Measurements from ENCODE around the gene THOC7. TPM values are rescaled to one million over a fixed set of nuclear protein-coding genes. Genes with fewer than 3 reads are reported as not detected.

Gene THOC7
- total and polyA plus RNA-seq, 2 of the 4 experiments (the other 2 are of a cell fraction), result 25.8 to 55.9 TPM

DNA sequence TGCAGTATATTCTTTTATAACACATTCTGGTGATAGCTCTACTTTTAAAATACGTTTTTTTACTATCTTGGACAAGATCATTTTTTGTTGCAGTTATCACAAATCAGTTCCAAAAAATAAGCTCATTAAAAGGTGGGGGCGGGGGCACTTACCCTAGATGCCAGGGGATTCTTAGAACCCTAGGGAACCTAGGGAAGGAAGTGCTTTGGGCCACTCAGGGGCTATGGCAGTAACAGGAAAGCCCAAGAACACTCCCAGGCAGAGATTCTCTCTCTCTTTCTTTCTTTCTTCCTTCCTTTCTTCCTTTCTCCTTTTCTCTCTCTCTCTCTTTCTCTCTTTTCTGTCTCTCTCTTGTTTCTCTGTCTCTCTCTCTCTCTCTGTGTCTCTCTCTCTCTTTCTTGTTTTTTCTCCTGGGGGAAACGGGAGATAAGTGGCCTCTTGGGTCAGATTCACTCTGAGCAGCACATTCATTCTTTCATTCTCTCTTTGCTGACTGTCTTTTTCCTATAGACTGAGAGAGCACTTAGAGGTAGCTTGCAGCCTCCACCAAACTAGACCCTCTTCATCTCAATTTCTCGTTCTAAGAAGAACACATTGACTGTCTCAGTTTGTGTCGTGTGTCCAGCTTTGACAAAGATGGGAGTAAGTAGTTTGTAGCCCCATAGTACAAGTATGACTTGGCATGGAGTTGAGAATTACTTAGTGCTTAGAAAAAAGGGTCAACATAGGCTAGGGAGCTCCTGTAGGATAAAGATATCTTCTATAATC is 32.0 kb upstream of the THOC7 start:
- in situ Hi-C loops (cut with MboI; ENCODE audit: low sequenced_read_pairs), result no loop called here
- ChIA-PET CTCF (interaction anchor here (0.7 kb wide), 1 partner anchor 451 kb away, joined by 3 read pairs; no protein-coding TSS in a partner anchor), POLR2A (ENCODE audit: unreplicated experiment) (no interaction called here)
- 0 out of 2 replicates have a peak overlapping the region, but pooled peaks have one; percentile 31 for H3K23ac ChIP-seq (ENCODE audit: low read depth, low read length)
- peaks cover 12% of the 10 kb centered on the region for H3K36me3 ChIP-seq (ENCODE audit: control insufficient read depth, insufficient read depth, low read length)
- no peak overlapping the region for H2AFZ ChIP-seq (replicated peaks; ENCODE audit: low read length, poor library complexity)
- H2BK15ac ChIP-seq (ENCODE audit: low read depth, low read length), result no peak overlapping the region
- no peaks in the 10 kb centered on the region for H3K27me3 ChIP-seq (ENCODE audit: control insufficient read depth, insufficient read depth, low read length)
- H2AK9ac ChIP-seq (replicated peaks; ENCODE audit: low read depth, low read length, poor library complexity), result no peak overlapping the region
- peak overlapping the region; percentile 55; the same call in 1 of the 2 replicates for H3K14ac ChIP-seq (replicated peaks; ENCODE audit: low read depth, low read length)
- H3K27ac ChIP-seq (ENCODE audit: insufficient read depth, low read length), result no peak overlapping the region
- H3K56ac ChIP-seq (ENCODE audit: extremely low read depth, insufficient read depth, low read length), result no peak overlapping the region
- no peaks in the 10 kb centered on the region for H3K9me3 ChIP-seq (ENCODE audit: control insufficient read depth, insufficient read depth, low read length)
- no peak overlapping the region for H3K4me2 ChIP-seq (ENCODE audit: low read depth, low read length)
- no peak overlapping the region for H2AK5ac ChIP-seq (ENCODE audit: low read depth, low read length)
- dilution Hi-C loops (cut with HindIII; ENCODE audit: low sequenced_read_pairs, unreplicated experiment), result no loop called here
- BruUV-seq (replicated peaks), result no TSS peak
- H2BK120ac ChIP-seq (ENCODE audit: low read depth, low read length), result no peak overlapping the region
- H2BK5ac ChIP-seq (ENCODE audit: low read depth, low read length, poor library complexity, severe bottlenecking), result no peak overlapping the region
- DNase-seq (no peak), ATAC-seq (ENCODE audit: low read depth) (no peak; the same call in 1 of the 2 replicates)
- intact Hi-C loops (cut with micrococcal nuclease), result no loop called here
- no peak overlapping the region for H4K91ac ChIP-seq (ENCODE audit: insufficient read depth, low read depth, low read length)
- H3K9ac ChIP-seq (ENCODE audit: low read depth, low read length), result no peak overlapping the region
- peaks cover 14% of the 10 kb centered on the region; the same call in 1 of the 2 replicates for H4K20me1 ChIP-seq (ENCODE audit: insufficient read depth, low read length)
- H3K4me3 ChIP-seq (ENCODE audit: insufficient read depth, low read depth, low read length), result no peak overlapping the region
- H3K9me1 ChIP-seq (ENCODE audit: insufficient read depth, low read length), result peaks cover 3% of the 10 kb centered on the region; the same call in 1 of the 2 replicates
- no peak overlapping the region for H4K8ac ChIP-seq (ENCODE audit: low read depth in 2 of 2, low read length in 2 of 2)
- H4K5ac ChIP-seq (ENCODE audit: low read depth, low read length), result no peak overlapping the region
- peaks cover 25 to 59% of the 10 kb centered on the region in 2 experiments for H3K79me1 ChIP-seq (ENCODE audit: low read depth in 1 of 2, low read length in 2 of 2)
- H3K4ac ChIP-seq (ENCODE audit: low read depth, low read length), result no peak overlapping the region
- peaks cover 3% of the 10 kb centered on the region for H3K4me1 ChIP-seq (ENCODE audit: control insufficient read depth, insufficient read depth, low read length)
- WGBS, 2 experiments (ENCODE audit: extremely low coverage in 2 of 2, insufficient read length in 1 of 2), result no CpG with 5 or more reads among the region's 5 CpGs
- no peak overlapping the region for H3K18ac ChIP-seq (ENCODE audit: low read depth, low read length)
- H2BK20ac ChIP-seq (ENCODE audit: low read depth, low read length), result no peak overlapping the region
- TF ChIP-seq, protein P1, sequence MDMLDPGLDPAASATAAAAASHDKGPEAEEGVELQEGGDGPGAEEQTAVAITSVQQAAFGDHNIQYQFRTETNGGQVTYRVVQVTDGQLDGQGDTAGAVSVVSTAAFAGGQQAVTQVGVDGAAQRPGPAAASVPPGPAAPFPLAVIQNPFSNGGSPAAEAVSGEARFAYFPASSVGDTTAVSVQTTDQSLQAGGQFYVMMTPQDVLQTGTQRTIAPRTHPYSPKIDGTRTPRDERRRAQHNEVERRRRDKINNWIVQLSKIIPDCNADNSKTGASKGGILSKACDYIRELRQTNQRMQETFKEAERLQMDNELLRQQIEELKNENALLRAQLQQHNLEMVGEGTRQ (IDR thresholded peaks at IDR 0.05; ENCODE audit: low read depth, low read length), result no peak
- TF ChIP-seq RFX5 (IDR thresholded peaks at IDR 0.05; ENCODE audit: low read depth, low read length) (no peak), BHLHE40 (IDR thresholded peaks at IDR 0.05; ENCODE audit: low read depth, low read length) (no peak), MAFK (IDR thresholded peaks at IDR 0.05; ENCODE audit: low read depth, low read length) (no peak), RAD21 (IDR thresholded peaks at IDR 0.05; ENCODE audit: low read length) (no peak), CEBPB (IDR thresholded peaks at IDR 0.05; ENCODE audit: low read depth, low read length) (no peak), POLR2A (IDR thresholded peaks at IDR 0.05; ENCODE audit: low read depth, low read length) (no peak), MXI1 (IDR thresholded peaks at IDR 0.05; ENCODE audit: borderline replicate concordance, low read depth, low read length) (no peak), SMC3 (IDR thresholded peaks at IDR 0.05; ENCODE audit: low read depth, low read length) (no peak), MAZ (IDR thresholded peaks at IDR 0.05; ENCODE audit: borderline replicate concordance, low read depth, low read length) (no peak), RCOR1 (IDR thresholded peaks at IDR 0.05; ENCODE audit: insufficient replicate concordance, low read length) (no peak), FOS (IDR thresholded peaks at IDR 0.05; ENCODE audit: low read depth, low read length) (no peak), NFE2L2 (IDR thresholded peaks at IDR 0.05; ENCODE audit: low read depth, low read length) (no peak)
- TF ChIP-seq, protein P2, sequence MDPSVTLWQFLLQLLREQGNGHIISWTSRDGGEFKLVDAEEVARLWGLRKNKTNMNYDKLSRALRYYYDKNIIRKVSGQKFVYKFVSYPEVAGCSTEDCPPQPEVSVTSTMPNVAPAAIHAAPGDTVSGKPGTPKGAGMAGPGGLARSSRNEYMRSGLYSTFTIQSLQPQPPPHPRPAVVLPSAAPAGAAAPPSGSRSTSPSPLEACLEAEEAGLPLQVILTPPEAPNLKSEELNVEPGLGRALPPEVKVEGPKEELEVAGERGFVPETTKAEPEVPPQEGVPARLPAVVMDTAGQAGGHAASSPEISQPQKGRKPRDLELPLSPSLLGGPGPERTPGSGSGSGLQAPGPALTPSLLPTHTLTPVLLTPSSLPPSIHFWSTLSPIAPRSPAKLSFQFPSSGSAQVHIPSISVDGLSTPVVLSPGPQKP (IDR thresholded peaks at IDR 0.05; ENCODE audit: borderline replicate concordance, low read depth, low read length), result no peak
- TF ChIP-seq, protein P3, sequence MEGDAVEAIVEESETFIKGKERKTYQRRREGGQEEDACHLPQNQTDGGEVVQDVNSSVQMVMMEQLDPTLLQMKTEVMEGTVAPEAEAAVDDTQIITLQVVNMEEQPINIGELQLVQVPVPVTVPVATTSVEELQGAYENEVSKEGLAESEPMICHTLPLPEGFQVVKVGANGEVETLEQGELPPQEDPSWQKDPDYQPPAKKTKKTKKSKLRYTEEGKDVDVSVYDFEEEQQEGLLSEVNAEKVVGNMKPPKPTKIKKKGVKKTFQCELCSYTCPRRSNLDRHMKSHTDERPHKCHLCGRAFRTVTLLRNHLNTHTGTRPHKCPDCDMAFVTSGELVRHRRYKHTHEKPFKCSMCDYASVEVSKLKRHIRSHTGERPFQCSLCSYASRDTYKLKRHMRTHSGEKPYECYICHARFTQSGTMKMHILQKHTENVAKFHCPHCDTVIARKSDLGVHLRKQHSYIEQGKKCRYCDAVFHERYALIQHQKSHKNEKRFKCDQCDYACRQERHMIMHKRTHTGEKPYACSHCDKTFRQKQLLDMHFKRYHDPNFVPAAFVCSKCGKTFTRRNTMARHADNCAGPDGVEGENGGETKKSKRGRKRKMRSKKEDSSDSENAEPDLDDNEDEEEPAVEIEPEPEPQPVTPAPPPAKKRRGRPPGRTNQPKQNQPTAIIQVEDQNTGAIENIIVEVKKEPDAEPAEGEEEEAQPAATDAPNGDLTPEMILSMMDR (conservative IDR thresholded peaks at IDR 0.05; ENCODE audit: low read depth, low read length), result no peak
